SK-N-SH (cell line): ENCODE data around the gene SUPT7L.

Experiments used
- FOXM1 ChIP-seq: IDR thresholded peaks from 2 replicates; pipeline ENCODE4 v1.4.0; 2012; ENCODE audit warnings: low read depth, mild to moderate bottlenecking
- RAD21 ChIP-seq: IDR thresholded peaks from 2 replicates; pipeline ENCODE4 v1.6.1; 2012; ENCODE audit warnings: mild to moderate bottlenecking, low read length
- REST ChIP-seq: IDR thresholded peaks from 2 replicates; pipeline ENCODE4 v1.6.1; 2012; ENCODE audit warnings: mild to moderate bottlenecking, low read depth, low read length, moderate library complexity
- SIN3A ChIP-seq: IDR thresholded peaks from 2 replicates; pipeline ENCODE4 v1.6.1; 2012; ENCODE audit warnings: low read depth, mild to moderate bottlenecking, low read length, moderate library complexity, borderline replicate concordance
- SMC3 ChIP-seq: IDR thresholded peaks from 2 replicates; pipeline ENCODE4 v1.6.1; 2012; ENCODE audit warnings: low read depth, low read length, improper control_type of control experiment
- TAF1 ChIP-seq: IDR thresholded peaks from 2 replicates; pipeline ENCODE4 v1.6.1; 2012; ENCODE audit warnings: low read depth, mild to moderate bottlenecking, low read length, moderate library complexity, borderline replicate concordance
- TF ChIP-seq, protein P1 (sequence below): fragments of 200-600 bp; sonication (generic); IDR thresholded peaks from 2 replicates; pipeline ENCODE4 v1.6.1; 2017; ENCODE audit warnings: antibody characterized with exemption, mild to moderate bottlenecking, moderate library complexity
- TF ChIP-seq, protein P2 (sequence below): IDR thresholded peaks from 2 replicates; pipeline ENCODE4; 2012

GRCh38 chr2:27671235-27671634, 7.8 kb upstream of the SUPT7L start:
- TF ChIP-seq SMC3 (no peak), FOXM1 (no peak), TAF1 (no peak), SIN3A (no peak), REST (no peak), RAD21 (no peak)
- TF ChIP-seq, protein P1, sequence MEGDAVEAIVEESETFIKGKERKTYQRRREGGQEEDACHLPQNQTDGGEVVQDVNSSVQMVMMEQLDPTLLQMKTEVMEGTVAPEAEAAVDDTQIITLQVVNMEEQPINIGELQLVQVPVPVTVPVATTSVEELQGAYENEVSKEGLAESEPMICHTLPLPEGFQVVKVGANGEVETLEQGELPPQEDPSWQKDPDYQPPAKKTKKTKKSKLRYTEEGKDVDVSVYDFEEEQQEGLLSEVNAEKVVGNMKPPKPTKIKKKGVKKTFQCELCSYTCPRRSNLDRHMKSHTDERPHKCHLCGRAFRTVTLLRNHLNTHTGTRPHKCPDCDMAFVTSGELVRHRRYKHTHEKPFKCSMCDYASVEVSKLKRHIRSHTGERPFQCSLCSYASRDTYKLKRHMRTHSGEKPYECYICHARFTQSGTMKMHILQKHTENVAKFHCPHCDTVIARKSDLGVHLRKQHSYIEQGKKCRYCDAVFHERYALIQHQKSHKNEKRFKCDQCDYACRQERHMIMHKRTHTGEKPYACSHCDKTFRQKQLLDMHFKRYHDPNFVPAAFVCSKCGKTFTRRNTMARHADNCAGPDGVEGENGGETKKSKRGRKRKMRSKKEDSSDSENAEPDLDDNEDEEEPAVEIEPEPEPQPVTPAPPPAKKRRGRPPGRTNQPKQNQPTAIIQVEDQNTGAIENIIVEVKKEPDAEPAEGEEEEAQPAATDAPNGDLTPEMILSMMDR, result no peak
- TF ChIP-seq, protein P2, sequence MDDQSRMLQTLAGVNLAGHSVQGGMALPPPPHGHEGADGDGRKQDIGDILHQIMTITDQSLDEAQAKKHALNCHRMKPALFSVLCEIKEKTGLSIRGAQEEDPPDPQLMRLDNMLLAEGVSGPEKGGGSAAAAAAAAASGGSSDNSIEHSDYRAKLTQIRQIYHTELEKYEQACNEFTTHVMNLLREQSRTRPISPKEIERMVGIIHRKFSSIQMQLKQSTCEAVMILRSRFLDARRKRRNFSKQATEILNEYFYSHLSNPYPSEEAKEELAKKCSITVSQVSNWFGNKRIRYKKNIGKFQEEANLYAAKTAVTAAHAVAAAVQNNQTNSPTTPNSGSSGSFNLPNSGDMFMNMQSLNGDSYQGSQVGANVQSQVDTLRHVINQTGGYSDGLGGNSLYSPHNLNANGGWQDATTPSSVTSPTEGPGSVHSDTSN, result no peak
